SK-N-SH (cell line): ENCODE data around the gene ELMO2.

Experiments
- CTCF ChIP-seq: fragments of 200-600 bp; sonication (generic); IDR thresholded peaks from 2 replicates; pipeline ENCODE4 v1.6.1; 2017; ENCODE audit warnings: antibody characterized with exemption, mild to moderate bottlenecking, moderate library complexity
- EZH2phosphoT487 ChIP-seq: fragments of 200-600 bp; sonication (generic); IDR thresholded peaks from 2 replicates; pipeline ENCODE4 v1.6.1; 2017; ENCODE audit warnings: low read depth, mixed run types, mild to moderate bottlenecking, antibody characterized with exemption, moderate library complexity, borderline replicate concordance
- GABPA ChIP-seq: IDR thresholded peaks from 2 replicates; pipeline ENCODE4 v1.4.0; 2012; ENCODE audit warnings: low read depth, mild to moderate bottlenecking
- SMC3 ChIP-seq: IDR thresholded peaks from 2 replicates; pipeline ENCODE4 v1.6.1; 2012; ENCODE audit warnings: low read depth, low read length, improper control_type of control experiment

DNA sequence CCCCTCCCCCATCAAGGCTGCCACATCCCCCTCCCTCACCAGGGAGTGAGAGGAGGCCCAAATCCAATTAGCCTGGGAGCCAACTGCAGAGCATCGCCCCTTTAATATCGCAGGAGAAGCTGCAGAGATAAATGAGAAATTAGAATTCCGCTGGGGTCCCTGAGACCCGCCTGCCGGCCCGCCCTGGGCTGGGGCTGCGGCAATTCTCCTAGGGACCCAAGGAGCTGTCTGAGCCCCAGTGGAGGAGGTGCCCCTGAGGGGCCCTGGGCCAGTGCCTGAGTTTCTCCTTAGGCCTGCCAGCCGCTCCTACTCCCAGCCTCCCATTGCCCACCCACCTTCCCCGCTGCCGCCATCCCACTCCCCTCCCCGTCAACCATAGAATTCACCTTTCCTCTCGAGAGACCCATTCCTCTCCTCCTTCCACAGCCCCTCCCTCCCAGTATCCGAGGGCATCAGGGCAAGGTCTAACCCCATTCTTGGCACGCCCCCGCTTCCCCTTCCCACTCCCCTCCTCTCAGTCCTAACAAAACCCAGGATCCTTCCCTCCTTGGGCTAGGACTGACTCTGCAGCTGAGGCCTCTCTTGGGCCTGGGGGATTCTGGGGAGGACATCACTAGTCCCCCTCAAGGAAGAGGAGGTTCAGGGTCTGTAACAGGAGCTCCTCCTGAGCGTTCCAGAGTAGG, 78.1 kb downstream of the ELMO2 start:
- no peak for TF ChIP-seq CTCF
- TF ChIP-seq GABPA = no peak
- no peak for TF ChIP-seq EZH2phosphoT487
- TF ChIP-seq SMC3 = no peak
